NCI-H446 treated with DMSO at 0.1 percent for 48 hours (cell line): ENCODE results near the gene NCMAP.

Source experiments
- DNase-seq: peaks from one replicate; lab custom pipeline; 2025; lab: John Stamatoyannopoulos, UW

Gene NCMAP

GRCh38 chr1:24570265-24571125, 14.6 kb downstream of the NCMAP start:
- DNase-seq: no peak

- no peak for DNase-seq
These were observed 16.4 kb downstream of the NCMAP start for GRCh38 chr1:24572301-24572700.

- no peak for DNase-seq
These were observed 20.2 kb downstream of the NCMAP start for GRCh38 chr1:24575905-24576587.

- no peak for DNase-seq
These were observed 23.0 kb downstream of the NCMAP start for GRCh38 chr1:24578846-24579245.

GRCh38 chr1:24580756-24581155, 24.9 kb downstream of the NCMAP start:
- DNase-seq: no peak

GRCh38 chr1:24584171-24584647, 28.3 kb downstream of the NCMAP start:
- DNase-seq: no peak

- DNase-seq: no peak
These were observed 30.2 kb downstream of the NCMAP start for GRCh38 chr1:24586119-24586518.

GRCh38 chr1:24586970-24587820, 31.3 kb downstream of the NCMAP start:
- peak; percentile 6 for DNase-seq

- DNase-seq: no peak
These were observed 32.7 kb downstream of the NCMAP start for GRCh38 chr1:24588573-24588972.

GRCh38 chr1:24589200-24589599, 33.3 kb downstream of the NCMAP start:
- no peak for DNase-seq

- DNase-seq: no peak
These were observed 35.9 kb downstream of the NCMAP start for GRCh38 chr1:24591781-24592180.

- no peak for DNase-seq
These were observed 38.4 kb downstream of the NCMAP start for GRCh38 chr1:24594328-24594598.

- DNase-seq: no peak
These were observed 40.6 kb downstream of the NCMAP start for GRCh38 chr1:24596401-24596880.

- DNase-seq: no peak
These were observed 43.4 kb downstream of the NCMAP start for GRCh38 chr1:24599265-24599664.

- no peak for DNase-seq
These were observed 44.7 kb downstream of the NCMAP start for GRCh38 chr1:24600551-24600950.

GRCh38 chr1:24605534-24606295, 49.8 kb downstream of the NCMAP start:
- no peak for DNase-seq

GRCh38 chr1:24606296-24606605, 50.4 kb downstream of the NCMAP start:
- DNase-seq: no peak

GRCh38 chr1:24606621-24607020, 50.7 kb downstream of the NCMAP start:
- DNase-seq: no peak

- DNase-seq: no peak
These were observed 54.1 kb downstream of the NCMAP start for GRCh38 chr1:24609949-24610517.

- no peak for DNase-seq
These were observed 63.5 kb downstream of the NCMAP start for GRCh38 chr1:24619376-24619775.

GRCh38 chr1:24620678-24621077, 64.8 kb downstream of the NCMAP start:
- DNase-seq: no peak

GRCh38 chr1:24621121-24621520, 65.2 kb downstream of the NCMAP start:
- DNase-seq: no peak
